Chondrocyte (in vitro differentiated cells): Measurements from ENCODE around the gene KRT7. TPM values are rescaled to one million over a fixed set of nuclear protein-coding genes. Genes with fewer than 3 reads are reported as not detected.
"Not testable (repeated sequence)": the region's sequence is repeated elsewhere in the genome, so short reads cannot be mapped to it uniquely, and the experiment has no call there.

Experiments used
- DNase-seq: peaks from one replicate; pipeline ENCODE4 v3.0.0; 2021; ENCODE audit warnings: mixed read lengths, low spot score
- H3K27ac Mint-ChIP-seq: one replicate; pipeline ENCODE4 v1.8.0; 2021; ENCODE audit warnings: mild to moderate bottlenecking, moderate library complexity, mixed read lengths; ENCODE audit not compliant: unreplicated experiment
- H3K27me3 Mint-ChIP-seq: 2 replicates; pipeline ENCODE4 v1.8.0; 2021; ENCODE audit warnings: low read depth, mixed read lengths
- H3K36me3 Mint-ChIP-seq: 2 replicates; pipeline ENCODE4 v1.8.0; 2021; ENCODE audit warnings: low read depth, mixed read lengths
- H3K4me1 Mint-ChIP-seq: 2 replicates; pipeline ENCODE4 v1.8.0; 2021; ENCODE audit warnings: low read depth, mild to moderate bottlenecking, mixed read lengths
- H3K4me3 Mint-ChIP-seq: one replicate; pipeline ENCODE4 v1.8.0; 2021; ENCODE audit warnings: mild to moderate bottlenecking, moderate library complexity, mixed read lengths; ENCODE audit not compliant: unreplicated experiment
- H3K9me3 Mint-ChIP-seq: 2 replicates; pipeline ENCODE4 v1.8.0; 2021; ENCODE audit warnings: low read depth, mixed read lengths
- total RNA-seq: library from RNA; stranded (reverse); gene quantifications from 3 replicates; pipeline ENCODE4 v1.2.1, GENCODE V29; 2021
- TF ChIP-seq, protein P1 (sequence below): fragments of 200-600 bp; sonication (generic); IDR thresholded peaks from 2 replicates; pipeline ENCODE4 v1.5.0; 2021; ENCODE audit warnings: antibody characterized with exemption, mild to moderate bottlenecking, moderate library complexity

Gene KRT7
- total RNA-seq, 1 donor from 2014 or later, result 266 TPM

DNA sequence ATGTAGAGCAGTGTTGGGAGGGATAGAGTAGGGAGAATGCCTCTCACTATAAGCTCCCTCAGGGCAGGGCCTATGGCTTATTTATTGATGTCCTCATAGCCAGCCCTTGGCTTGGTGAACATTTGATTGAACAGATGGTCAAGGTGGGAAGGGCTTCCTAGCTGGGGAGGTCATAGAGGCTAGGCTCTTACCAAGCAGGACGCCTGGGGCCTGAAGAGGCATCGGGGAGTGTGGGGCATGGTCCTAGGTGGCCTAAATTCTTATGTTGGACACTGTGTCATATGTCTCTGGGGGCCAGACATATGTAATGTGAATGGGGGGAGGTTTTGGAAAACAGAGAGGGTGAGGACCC, 23.5 kb downstream of the KRT7 start:
- Mint-ChIP-seq H3K27me3 (peaks cover 3% of the 10 kb centered on the region), H3K4me3 (no peak overlapping the region), H3K27ac (no peak overlapping the region), H3K4me1 (peaks cover 25% of the 10 kb centered on the region), H3K36me3 (no peaks in the 10 kb centered on the region), H3K9me3 (no peaks in the 10 kb centered on the region)
- TF ChIP-seq, protein P1, sequence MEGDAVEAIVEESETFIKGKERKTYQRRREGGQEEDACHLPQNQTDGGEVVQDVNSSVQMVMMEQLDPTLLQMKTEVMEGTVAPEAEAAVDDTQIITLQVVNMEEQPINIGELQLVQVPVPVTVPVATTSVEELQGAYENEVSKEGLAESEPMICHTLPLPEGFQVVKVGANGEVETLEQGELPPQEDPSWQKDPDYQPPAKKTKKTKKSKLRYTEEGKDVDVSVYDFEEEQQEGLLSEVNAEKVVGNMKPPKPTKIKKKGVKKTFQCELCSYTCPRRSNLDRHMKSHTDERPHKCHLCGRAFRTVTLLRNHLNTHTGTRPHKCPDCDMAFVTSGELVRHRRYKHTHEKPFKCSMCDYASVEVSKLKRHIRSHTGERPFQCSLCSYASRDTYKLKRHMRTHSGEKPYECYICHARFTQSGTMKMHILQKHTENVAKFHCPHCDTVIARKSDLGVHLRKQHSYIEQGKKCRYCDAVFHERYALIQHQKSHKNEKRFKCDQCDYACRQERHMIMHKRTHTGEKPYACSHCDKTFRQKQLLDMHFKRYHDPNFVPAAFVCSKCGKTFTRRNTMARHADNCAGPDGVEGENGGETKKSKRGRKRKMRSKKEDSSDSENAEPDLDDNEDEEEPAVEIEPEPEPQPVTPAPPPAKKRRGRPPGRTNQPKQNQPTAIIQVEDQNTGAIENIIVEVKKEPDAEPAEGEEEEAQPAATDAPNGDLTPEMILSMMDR, result no peak
- no peak for DNase-seq

DNA sequence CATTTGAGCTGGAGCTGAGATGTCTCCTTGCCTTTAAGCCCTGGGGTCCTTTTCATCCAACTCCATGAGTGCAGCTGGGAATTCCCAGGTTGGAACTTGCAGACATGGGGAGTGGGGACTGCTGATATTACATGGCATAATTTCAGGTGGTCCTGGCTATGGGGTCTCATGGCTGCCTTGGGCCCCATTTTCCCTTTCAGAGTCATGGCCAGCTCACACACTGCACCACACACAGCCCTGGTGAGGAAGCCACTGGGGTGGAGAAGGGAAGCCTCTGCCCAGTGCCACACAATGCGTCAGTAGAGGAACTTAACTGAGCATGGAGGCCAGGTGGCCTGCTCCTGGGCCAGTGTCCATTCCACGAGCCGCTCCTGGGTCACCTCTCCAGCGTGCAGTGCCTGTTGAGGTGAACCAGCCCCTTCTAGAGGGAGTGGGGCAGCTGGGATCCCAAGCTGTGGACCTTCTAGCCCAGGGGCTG, 24.1 kb downstream of the KRT7 start:
- Mint-ChIP-seq H3K27me3 (peaks cover 3% of the 10 kb centered on the region), H3K27ac (no peak overlapping the region), H3K4me1 (peaks cover 27% of the 10 kb centered on the region), H3K9me3 (no peaks in the 10 kb centered on the region), H3K4me3 (no peak overlapping the region), H3K36me3 (no peaks in the 10 kb centered on the region)
- TF ChIP-seq, protein P1, result no peak
- DNase-seq, result no peak

DNA sequence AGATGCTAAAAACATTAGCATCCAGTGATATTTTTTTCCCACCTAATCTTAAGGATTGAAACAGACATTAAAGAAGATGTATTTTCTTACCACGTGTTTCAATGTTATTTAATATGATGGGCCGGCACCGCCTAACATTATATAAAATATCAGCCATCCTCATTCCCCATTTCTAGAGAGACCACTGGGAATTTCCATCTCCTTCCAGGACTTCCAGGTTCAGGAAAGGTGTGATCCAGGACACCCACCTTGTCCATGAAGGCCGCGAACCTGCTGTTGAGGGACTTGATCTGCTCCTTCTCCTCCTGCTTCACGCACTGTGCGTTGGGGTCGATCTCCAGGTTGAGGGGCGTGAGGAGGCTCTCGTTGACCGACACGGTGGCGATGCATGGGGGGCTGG, 24.9 kb downstream of the KRT7 start:
- not testable (repeated sequence) for H3K4me3 Mint-ChIP-seq, H3K36me3 Mint-ChIP-seq, H3K27me3 Mint-ChIP-seq, H3K27ac Mint-ChIP-seq, DNase-seq, H3K9me3 Mint-ChIP-seq
- H3K4me1 Mint-ChIP-seq, result peaks cover 27% of the 10 kb centered on the region

DNA sequence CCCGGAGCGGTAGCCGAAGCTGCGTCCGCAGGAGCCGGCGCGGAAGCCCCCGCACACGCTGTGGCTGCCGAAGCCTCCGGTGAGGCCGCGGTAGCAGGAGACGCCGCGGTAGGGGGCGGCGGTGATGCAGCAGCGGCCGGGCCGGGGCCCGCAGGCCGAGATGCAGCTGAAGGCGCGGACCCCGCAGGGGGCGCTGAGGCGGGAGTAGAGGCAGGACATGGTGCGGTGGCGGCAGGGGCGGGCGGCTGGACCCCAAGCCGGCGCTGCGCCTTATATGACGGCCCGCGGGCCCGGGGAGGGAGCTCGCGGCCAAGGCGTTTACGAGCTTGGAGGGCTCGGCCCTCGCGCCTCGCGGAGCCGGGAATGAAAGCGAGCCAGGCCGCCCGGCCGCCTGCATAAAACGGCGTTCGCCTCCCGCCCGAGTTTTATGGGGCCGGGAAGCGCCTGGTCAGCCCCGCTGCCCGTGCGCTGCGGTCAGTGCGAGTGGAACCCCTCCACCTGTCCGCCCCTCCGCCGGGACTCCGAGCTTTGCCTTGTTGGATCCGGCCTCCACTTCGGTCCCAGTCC, 25.4 kb downstream of the KRT7 start:
- TF ChIP-seq, protein P1, result peak; percentile 56
- no peak overlapping the region for H3K27ac Mint-ChIP-seq
- DNase-seq, result no peak
- peaks cover 27% of the 10 kb centered on the region for H3K4me1 Mint-ChIP-seq
- no peaks in the 10 kb centered on the region for H3K9me3 Mint-ChIP-seq
- H3K36me3 Mint-ChIP-seq, result no peaks in the 10 kb centered on the region
- H3K27me3 Mint-ChIP-seq, result peaks cover 3% of the 10 kb centered on the region
- H3K4me3 Mint-ChIP-seq, result no peak overlapping the region

DNA sequence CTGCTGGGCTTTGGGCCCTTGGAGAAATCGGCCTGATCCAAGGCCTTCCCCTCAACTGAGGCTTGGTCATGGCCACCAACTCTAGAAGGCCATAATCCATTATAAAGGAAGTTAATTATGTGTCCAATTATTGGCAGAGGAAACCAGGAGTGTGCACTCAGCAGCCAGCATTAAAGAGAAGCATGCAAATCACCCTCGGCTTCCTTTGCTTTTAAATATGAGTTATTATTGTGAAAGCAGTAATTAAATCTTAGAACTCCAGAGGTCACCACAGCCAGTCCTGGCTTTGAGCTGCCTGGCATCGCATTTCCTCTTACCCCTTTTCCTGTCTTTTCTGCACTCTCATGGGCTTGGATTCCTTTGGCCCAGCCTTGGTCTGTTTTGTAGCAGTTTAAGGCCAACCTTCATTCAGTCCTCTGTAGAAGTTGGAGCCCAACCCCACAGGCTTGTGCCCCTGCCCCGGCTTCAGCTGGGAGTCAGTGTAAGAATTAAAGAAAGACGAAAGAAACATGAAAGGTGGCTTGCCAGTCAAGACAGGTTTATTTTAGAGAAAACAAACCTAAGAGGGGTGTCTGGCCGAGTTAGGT, 26.7 kb downstream of the KRT7 start:
- Mint-ChIP-seq H3K36me3 (no peaks in the 10 kb centered on the region), H3K4me3 (no peak overlapping the region), H3K27me3 (peaks cover 3% of the 10 kb centered on the region), H3K9me3 (no peaks in the 10 kb centered on the region), H3K27ac (peak overlapping the region; percentile 92), H3K4me1 (peaks cover 27% of the 10 kb centered on the region)
- DNase-seq, result no peak
- TF ChIP-seq, protein P1, result peak; percentile 33
